PFSK-1 (cell line): ENCODE data around the gene UBE2O.

Source experiments
- FOXP2 ChIP-seq: optimal IDR thresholded peaks from 2 replicates; pipeline ENCODE3; 2011; ENCODE audit warnings: borderline replicate concordance, control low read depth, inconsistent platforms; ENCODE audit not compliant: insufficient read depth; ENCODE audit errors: extremely low read length, extremely low read depth
- POLR2AphosphoS5 ChIP-seq: IDR thresholded peaks from 2 replicates; pipeline ENCODE4 v1.6.1; 2012; ENCODE audit warnings: low read depth, mild to moderate bottlenecking, control low read depth, low read length, moderate library complexity
- REST ChIP-seq, 2 experiments: IDR thresholded peaks; 2 replicates each; pipeline versions ENCODE4 v1.6.1 to v1.8.0; 2011 to 2012; ENCODE audit warnings: low read depth in 2 of 2, low read length in 2 of 2, control low read depth in 1 of 2, inconsistent platforms in 1 of 2, mild to moderate bottlenecking in 1 of 2, moderate library complexity in 1 of 2; ENCODE audit not compliant: insufficient read depth in 1 of 2
- SIN3A ChIP-seq: IDR thresholded peaks from 2 replicates; pipeline ENCODE4 v1.6.1; 2012; ENCODE audit warnings: mild to moderate bottlenecking, low read length, moderate library complexity, borderline replicate concordance; ENCODE audit not compliant: insufficient read depth
- TAF1 ChIP-seq: IDR thresholded peaks from 2 replicates; pipeline ENCODE4 v1.6.1; 2012; ENCODE audit warnings: low read length, control low read depth, borderline replicate concordance; ENCODE audit not compliant: insufficient read depth

- no peak for TF ChIP-seq POLR2AphosphoS5
- TF ChIP-seq FOXP2, result no peak
- no peak for TF ChIP-seq TAF1
- TF ChIP-seq REST (IDR thresholded peaks at IDR 0.05; ENCODE audit: insufficient read depth in 1 of 2, low read depth in 2 of 2, low read length in 2 of 2), result no peak
- TF ChIP-seq SIN3A, result no peak
These were observed 65.8 kb downstream of the UBE2O start for GRCh38 chr17:76386966-76387765.
